ENCODE results near the gene MROH7.

GRCh38 chr1:54685335-54685905 is 43.8 kb downstream of the MROH7 start:
- TF ChIP-seq CTCF (IDR thresholded peaks at IDR 0.05) (no peak), EZH2phosphoT487 (IDR thresholded peaks at IDR 0.05) (no peak), EZH2 (IDR thresholded peaks at IDR 0.05) (no peak)

Measured in neural progenitor cell (in vitro differentiated cells).